LNCAP (cell line): ENCODE results near the gene PRG2.

Source experiments
- TF ChIP-seq, protein P1 (sequence below): fragments of 450-650 bp; IDR thresholded peaks from 2 replicates; pipeline ENCODE4 v1.5.1; 2017; ENCODE audit warnings: mild to moderate bottlenecking

PRG2 gene

DNA sequence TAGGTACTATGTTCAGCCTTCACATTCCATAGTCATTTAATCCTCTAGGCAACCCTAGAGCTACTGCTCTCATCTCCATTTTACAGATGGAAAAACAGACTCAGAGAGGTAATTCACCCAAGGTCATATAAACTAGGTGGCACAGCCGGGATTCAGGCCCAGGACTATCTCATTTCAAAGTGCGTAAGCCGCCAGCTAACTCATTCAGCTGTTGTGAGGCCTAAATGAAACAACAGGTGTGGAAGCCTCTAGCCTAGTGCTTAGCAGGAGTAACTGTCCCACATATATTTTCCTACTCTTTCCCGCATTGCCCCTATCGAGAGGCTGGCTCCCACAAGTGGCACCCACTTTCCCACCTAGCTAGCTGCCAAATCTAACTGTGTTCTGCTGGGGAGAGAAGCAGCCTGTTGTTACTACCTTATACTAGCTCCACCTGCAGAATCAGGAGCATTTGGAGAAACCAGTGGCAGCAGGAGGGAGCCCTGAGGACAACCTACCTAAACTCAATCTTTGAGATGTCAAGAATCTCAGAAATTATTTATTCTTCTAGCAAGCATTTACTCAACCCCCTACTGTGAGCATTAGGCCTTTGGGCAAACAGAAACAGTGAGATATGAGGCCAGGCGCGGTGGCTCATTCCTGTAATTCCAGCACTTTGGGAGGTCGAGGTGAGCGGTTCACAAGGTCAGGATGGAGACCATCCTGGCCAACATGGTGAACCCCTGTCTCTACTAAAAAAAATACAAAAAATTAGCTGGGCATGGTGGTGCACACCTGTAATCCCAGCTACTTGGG is 30.4 kb downstream of the PRG2 start:
- TF ChIP-seq, protein P1, sequence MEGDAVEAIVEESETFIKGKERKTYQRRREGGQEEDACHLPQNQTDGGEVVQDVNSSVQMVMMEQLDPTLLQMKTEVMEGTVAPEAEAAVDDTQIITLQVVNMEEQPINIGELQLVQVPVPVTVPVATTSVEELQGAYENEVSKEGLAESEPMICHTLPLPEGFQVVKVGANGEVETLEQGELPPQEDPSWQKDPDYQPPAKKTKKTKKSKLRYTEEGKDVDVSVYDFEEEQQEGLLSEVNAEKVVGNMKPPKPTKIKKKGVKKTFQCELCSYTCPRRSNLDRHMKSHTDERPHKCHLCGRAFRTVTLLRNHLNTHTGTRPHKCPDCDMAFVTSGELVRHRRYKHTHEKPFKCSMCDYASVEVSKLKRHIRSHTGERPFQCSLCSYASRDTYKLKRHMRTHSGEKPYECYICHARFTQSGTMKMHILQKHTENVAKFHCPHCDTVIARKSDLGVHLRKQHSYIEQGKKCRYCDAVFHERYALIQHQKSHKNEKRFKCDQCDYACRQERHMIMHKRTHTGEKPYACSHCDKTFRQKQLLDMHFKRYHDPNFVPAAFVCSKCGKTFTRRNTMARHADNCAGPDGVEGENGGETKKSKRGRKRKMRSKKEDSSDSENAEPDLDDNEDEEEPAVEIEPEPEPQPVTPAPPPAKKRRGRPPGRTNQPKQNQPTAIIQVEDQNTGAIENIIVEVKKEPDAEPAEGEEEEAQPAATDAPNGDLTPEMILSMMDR: no peak

DNA sequence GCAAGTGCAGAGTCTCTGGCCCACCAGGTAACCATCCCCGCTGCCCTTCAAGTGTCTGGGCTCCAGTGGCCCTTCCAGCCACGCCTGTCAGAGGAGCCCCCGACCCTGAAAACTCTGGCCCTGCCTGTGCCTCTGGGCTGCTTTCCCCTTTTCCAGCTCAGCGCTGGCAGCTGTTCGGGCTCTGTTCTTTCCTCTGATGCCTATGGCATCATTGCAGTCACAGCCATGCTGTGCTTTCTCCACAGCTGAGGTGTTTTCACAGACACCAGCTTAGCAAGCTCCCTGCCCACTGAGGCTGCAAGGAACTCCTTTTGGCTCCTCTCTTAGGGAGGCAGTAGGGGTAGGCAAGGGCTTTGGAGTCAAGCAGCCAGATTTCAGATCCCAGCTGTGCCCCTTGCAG is 31.1 kb downstream of the PRG2 start:
- TF ChIP-seq, protein P1: no peak

- TF ChIP-seq, protein P1: no peak
Measured at GRCh38 chr11:57358991-57359390, 31.5 kb downstream of the PRG2 start.

- TF ChIP-seq, protein P1: no peak
Measured at GRCh38 chr11:57358543-57358961, 31.9 kb downstream of the PRG2 start.

GRCh38 chr11:57357856-57358255 is 32.6 kb downstream of the PRG2 start:
- TF ChIP-seq, protein P1: no peak

- TF ChIP-seq, protein P1: no peak
Measured at GRCh38 chr11:57357310-57357709, 33.1 kb downstream of the PRG2 start.

- TF ChIP-seq, protein P1: no peak
Measured at GRCh38 chr11:57356268-57356667, 34.2 kb downstream of the PRG2 start.
